GM18519 (cell line): Measurements from ENCODE around the gene HELLS.
"Not testable (repeated sequence)": the region's sequence is repeated elsewhere in the genome, so short reads cannot be mapped to it uniquely, and the experiment has no call there.

Experiments used
- ATAC-seq: cut with Tn5 transposase; IDR thresholded peaks from one replicate; pipeline ENCODE4 v1.9.1; 2021; ENCODE audit warnings: mild to moderate bottlenecking, moderate library complexity; ENCODE audit not compliant: unreplicated experiment, low FRiP score

The HELLS gene

DNA sequence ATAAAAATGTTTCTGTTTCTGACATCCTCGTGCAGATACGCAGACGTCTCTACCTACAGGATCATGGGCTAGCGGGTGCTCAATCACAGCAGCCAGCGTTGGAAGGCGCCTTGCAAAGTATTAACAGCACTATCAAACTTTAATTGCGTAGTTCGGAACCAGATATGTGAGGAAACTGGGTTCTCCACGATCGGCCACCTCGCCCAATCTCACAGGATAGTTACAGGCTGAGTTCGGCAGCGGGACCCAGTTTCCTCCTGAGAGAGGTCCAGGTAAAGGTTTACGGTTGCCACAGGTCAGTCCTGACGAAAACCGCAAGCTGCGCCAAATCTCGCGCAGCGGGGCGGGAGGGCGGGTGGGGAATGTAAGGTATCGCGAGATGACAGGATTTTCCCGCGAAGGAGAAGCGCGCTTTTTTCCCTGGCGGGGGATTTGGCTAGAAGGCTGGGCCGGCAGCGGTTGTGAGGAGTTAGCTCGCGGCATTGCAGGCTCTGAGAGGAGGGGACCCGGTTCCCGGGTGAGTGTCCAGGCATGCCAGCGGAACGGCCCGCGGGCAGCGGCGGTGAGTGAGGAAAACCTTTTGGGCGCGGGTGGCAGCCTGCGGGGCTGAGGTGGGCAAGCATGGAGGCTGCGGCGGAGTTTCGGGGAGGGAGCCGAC is at the start of gene HELLS:
TSS of gene HELLS (plus strand) at position 398 of the 658 bp plus-strand sequence. CDS start at position 532, 134 bp downstream.
- ATAC-seq, result peak; percentile 55

GRCh38 chr10:94496010-94496409 is 49.6 kb upstream of the HELLS start:
- peak; percentile 86 for ATAC-seq

DNA sequence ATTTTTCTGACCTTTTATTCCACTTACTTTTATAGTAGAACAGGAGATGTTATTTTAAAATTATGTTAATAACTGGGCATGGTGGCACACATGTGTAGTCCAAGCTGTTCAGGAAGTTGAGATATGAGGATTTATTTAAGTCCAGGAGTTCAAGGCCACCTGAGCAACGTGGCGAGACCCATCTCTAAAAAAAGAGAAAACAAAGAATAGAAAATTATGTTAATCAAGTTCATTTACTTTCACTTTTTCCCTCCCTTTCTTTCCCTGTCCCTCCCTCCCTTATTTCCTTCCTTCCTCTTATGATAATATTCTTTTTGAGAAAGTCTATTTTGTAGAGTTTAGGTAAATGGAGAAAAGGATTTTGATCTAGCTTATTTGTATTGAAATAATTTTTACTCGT is 48.9 kb upstream of the HELLS start:
- no peak for ATAC-seq

GRCh38 chr10:94500063-94500462 is 45.5 kb upstream of the HELLS start:
- ATAC-seq, result no peak

DNA sequence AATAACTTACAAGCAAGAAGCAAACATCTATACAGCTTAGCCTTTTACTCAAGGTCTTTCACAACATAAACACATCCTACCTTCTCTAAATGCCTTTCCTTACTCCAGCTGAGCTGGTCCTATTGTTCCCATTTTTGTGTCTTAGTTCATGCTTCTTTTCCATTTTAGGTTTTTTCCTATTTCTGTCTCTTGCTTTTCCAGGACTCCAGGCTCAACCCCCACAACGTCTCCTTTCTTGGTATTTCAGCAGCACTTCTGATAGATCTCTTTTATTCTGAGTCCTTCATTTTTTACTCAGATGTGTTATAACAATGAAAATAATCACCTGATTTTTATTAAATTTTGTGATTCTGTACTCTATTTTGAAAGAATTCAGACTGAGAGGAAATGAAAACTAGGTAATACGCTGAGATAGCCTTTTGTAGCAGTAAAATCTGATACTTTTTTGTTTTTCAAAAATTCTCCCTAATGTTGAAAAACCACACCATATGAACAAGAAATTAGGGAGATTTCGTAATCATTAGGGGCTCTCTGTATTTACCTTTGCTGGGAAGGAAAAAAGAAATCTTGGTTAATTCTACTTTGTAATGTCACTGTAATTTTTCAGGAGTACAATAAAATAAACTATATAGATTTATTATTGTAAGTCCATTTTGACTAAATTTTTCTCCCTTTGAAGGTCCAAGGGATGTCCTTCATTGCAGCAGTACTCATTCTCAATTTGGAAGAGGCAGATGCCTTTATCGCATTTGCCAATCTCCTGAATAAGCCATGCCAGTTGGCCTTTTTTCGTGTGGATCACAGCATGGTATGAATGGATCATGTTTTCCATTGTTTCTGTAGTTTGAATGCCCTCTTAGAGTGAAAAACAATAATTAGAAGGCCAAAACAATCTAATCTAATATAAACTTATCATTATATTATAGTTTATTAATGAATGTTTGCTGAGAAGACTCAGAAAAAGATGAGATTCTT is 24.0 kb upstream of the HELLS start:
- ATAC-seq, result no peak

- ATAC-seq, result no peak
These were observed 21.4 kb upstream of the HELLS start for GRCh38 chr10:94524146-94524545.

- no peak for ATAC-seq
These were observed 20.9 kb upstream of the HELLS start for GRCh38 chr10:94524711-94525110.

DNA sequence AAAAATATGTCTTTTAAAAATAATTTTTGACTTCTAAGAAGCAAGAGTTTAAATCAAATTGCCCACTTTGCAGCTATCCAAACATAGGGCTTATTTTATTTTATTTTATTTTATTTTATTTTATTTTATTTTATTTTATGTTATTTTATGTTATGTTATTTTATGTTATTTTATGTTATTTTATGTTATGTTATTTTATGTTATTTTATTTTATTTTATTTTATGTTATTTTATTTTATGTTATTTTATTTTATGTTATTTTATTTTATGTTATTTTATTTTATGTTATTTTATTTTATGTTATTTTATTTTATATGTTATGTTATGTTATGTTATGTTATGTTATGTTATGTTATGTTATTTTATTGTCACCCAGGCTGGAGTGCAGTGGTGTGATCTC is 14.0 kb upstream of the HELLS start:
- ATAC-seq, result not testable (repeated sequence)

DNA sequence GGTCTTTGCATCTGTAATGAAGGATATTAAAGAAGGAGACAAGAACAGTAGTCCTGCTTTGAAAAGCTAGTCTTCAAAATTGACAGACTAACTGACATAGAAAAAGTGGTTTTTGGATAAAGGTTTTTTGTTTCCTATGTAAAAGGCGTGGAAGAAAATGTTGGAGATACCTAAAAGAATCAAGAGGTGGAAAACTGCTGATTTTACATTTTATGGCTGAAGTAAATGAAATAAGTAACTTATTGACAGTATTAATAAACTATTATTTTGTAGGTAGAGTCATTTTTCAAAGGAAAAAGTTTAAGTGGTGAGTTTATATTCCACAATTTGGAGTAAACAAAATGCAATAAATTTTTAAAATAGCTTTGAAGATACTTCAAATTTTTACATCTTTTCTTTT is 12.6 kb upstream of the HELLS start:
- ATAC-seq, result no peak

DNA sequence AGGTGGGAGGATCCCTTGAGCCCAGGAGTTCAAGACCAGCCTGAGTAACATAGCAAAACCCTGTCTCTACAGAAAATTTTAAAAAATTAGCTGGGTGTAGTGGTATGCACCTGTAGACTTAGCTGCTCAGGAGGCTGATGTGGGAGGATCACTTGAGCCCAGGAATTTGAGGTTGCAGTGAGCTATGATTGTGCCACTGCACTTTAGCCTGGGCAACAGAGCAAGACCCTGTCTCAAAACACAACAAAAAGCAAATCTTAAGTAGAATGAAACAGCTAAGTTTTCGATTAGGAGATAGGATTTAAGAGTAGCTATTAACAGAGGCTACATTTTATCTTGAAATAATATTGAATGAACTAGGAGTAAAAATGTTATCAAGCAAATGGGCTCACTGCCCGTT is 3.3 kb upstream of the HELLS start:
- not testable (repeated sequence) for ATAC-seq

DNA sequence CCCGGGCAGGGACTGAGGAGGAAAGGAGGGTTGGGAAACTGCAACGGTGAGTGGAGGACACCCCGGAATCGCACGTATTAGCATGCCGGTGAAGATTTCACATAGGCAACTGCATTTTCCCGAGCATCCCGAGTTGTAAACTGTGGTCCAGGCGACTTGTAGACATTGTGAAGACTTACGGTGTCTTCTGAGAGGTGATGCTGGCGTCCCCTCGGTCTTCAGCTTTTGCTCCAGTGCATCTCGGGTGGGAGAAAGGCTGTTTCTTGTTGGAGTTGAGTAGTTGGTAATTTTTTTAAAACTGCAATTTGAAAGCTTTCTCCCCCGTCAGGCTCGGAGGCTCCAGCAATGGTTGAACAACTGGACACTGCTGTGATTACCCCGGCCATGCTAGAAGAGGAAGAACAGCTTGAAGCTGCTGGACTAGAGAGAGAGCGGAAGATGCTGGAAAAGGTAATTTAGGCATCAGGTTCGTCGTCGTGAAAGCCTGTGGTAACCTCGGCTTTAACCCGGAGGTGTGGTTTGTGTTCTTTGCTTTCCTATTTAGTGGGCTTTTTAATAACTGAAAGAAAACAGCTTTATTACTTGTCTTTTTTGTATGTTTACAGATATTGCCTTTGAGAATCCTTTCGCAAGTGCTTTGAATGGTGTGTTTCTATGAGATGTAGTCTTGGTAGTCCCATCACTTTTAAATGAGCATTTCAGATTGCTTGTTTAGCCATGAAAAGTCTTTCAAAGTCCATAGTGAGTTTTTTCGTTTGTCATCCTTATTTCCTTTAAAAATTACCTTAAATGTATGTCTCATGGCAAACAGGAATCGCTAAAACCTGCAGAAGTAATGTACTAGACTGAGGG is 687 bp downstream of the HELLS start:
- ATAC-seq, result no peak

GRCh38 chr10:94546901-94547185 is 1.3 kb downstream of the HELLS start:
- ATAC-seq, result no peak

- no peak for ATAC-seq
These were observed 3.6 kb downstream of the HELLS start for GRCh38 chr10:94549221-94549620.

DNA sequence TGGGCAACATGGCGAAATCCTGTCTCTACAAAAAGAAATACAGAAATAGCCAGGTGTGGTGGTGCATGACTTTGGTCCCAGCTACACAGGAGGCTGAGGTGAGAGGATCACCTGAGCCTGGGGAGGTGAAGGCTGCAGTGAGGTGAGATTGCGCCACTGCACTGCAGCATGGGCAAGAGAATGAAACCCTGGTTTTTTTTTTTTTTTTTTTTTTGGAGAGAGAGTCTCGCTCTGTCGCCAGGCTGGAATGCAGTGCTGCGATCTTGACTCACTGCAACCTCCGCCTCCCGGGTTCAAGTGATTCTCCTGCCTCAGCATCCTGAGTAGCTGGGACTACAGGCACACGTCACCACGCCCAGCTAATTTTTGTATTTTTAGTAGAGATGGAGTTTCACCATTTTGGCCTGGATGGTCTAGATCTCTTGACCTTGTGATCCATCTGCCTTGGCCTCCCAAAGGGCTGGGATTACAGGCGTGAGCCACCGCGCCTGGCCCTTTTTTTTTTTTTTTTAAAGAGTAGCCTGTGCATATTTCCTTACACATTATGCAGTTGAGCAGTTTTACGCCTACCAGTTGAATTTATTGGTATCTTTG is 22.2 kb downstream of the HELLS start:
- not testable (repeated sequence) for ATAC-seq

DNA sequence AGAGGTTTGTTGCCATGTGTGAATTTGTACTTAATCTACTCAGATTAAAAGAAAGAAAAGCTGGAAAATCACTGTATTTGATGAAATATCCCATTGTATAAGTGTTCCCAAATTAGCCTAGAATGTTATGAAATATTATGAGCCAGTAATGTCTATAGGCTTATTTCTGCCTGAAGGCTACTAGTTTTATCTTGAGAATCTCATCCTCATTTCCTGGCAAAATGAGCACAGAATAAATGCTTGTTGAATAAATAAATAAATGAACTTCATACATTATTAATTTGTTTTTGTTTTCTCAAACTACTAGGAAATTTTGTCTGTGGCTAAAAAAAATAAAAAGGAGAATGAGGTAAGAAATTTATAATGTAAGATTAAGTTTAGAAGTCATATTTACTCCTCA is 25.5 kb downstream of the HELLS start:
- ATAC-seq, result no peak

DNA sequence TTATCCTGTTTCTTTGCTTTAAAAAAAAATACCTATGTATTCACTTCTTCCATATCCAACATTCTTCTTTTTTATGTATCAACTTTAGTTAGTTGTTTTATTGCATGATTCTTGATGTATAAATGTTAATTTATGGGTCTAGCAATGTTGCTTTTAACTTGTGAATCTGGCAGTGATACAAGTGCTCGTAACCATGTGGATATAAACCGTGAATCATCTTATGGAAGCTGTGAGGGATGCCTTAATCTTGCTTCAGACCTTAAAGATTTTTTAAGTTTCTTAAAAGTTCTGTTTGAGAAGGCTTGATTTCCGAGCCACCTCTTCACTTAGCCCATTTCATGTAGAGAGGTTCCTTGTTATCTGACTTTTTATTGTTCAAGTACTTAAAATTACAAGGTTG is 25.9 kb downstream of the HELLS start:
- ATAC-seq, result no peak

DNA sequence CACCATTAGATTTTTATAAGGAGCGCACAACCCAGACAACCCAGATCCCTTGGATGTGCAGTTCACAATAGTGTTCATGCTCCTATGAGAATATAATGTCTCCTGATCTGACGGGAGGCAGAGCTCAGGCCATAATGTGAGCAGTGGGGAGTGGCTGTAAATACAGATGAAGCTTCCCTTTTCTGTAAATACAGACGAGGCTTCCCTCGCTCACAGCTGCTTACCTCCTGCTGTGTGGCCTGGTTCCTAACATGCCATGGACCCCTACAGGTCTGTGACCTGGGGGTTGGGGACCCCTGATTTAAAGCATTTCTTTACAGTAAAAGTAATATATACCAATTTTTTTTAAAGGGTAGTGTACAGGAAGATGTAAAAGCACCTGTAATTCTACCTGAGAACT is 33.2 kb downstream of the HELLS start:
- ATAC-seq, result no peak

DNA sequence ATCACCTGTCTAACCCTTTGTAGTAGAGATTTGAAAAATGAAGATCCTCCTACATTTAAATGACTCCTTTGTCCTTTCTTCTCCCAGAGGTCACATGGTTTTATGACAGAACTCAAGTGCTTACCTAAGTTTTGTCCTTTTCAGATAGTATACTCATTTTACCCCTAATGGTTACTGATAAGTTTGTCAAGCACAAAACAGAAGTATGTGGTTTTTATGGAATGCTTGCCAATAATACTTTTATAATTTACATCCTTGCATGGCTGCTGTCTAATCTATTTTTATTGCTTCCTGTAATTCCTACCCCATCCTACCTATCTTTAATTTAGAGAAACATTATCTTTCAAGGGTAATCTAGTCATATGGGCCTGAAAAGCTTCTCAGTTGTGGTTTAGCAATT is 37.5 kb downstream of the HELLS start:
- ATAC-seq, result no peak

- peak; percentile 93 for ATAC-seq
These were observed 46.0 kb downstream of the HELLS start for GRCh38 chr10:94591461-94592205.
